Measurements from ENCODE around the gene OTP.

- TF ChIP-seq CTCF (IDR thresholded peaks at IDR 0.05; ENCODE audit: insufficient read depth, low read length, poor library complexity, severe bottlenecking) (no peak), EZH2phosphoT487 (conservative IDR thresholded peaks at IDR 0.05; ENCODE audit: low read length) (no peak)
Measured at GRCh38 chr5:77621440-77621839, 17.1 kb downstream of the OTP start.

Measured in SU-DHL-6 (cell line).